Fibroblast of lung (primary cell): ENCODE data around the gene HARS2.

ENCODE experiments used
- CTCF ChIP-seq, 2 donors: IDR thresholded peaks in 1 of 2; conservative IDR thresholded peaks in 1 of 2; 1 replicate in 1 of 2; 2 replicates in 1 of 2; pipeline ENCODE4 v1.5.1; 2011 to 2012; ENCODE audit warnings: low read length in 2 of 2, control low read depth in 1 of 2, inconsistent platforms in 1 of 2, low read depth in 1 of 2, mild to moderate bottlenecking in 1 of 2
- EZH2 ChIP-seq: IDR thresholded peaks from 2 replicates; pipeline ENCODE4 v1.5.1; 2012; ENCODE audit warnings: low read length, control low read depth, mild to moderate bottlenecking; ENCODE audit errors: missing control alignments

- no peak for TF ChIP-seq CTCF (conservative IDR thresholded peaks at IDR 0.05 in 1 of 2, IDR thresholded peaks at IDR 0.05 in 1 of 2; ENCODE audit: low read depth in 1 of 2, low read length in 2 of 2)
- TF ChIP-seq EZH2, result no peak
Measured at GRCh38 chr5:140710899-140711552, 19.8 kb downstream of the HARS2 start.
